Lung (tissue), 12 donors: ENCODE results near the gene MCTP2. TPM values are rescaled to one million over a fixed set of nuclear protein-coding genes. Genes with fewer than 3 reads are reported as not detected.

ENCODE experiments used
- ATAC-seq: fragments of 200-7000 bp; cut with Tn5 transposase; one replicate; pipeline ENCODE4 v1.9.1; 2020; ENCODE audit warnings: moderate number of reproducible peaks; ENCODE audit not compliant: insufficient read depth, low FRiP score
- DNase-seq, 3 donors: peaks; one replicate each; pipeline ENCODE4 v3.0.0-alpha.2; 2013 to 2017
- H3K27ac ChIP-seq, 2 donors: one replicate each; pipeline ENCODE4 v1.5.1; 2013; ENCODE audit warnings: mild to moderate bottlenecking in 2 of 2, moderate library complexity in 2 of 2, control low read depth in 1 of 2, inconsistent platforms in 1 of 2, low read depth in 1 of 2, low read length in 1 of 2
- H3K27me3 ChIP-seq, 3 donors: one replicate each; pipeline ENCODE4 v1.5.1; 2013; ENCODE audit warnings: low read length in 2 of 3; ENCODE audit not compliant: control insufficient read depth in 3 of 3, insufficient read depth in 3 of 3
- H3K36me3 ChIP-seq, 4 donors: one replicate each; pipeline ENCODE4 v1.5.1; 2013; ENCODE audit warnings: low read length in 4 of 4, mild to moderate bottlenecking in 1 of 4, moderate library complexity in 1 of 4; ENCODE audit not compliant: control insufficient read depth in 4 of 4, insufficient read depth in 4 of 4
- H3K4me1 ChIP-seq, 5 donors: one replicate each; pipeline ENCODE4 v1.5.1; 2013; ENCODE audit warnings: low read length in 5 of 5, mild to moderate bottlenecking in 2 of 5, moderate library complexity in 1 of 5; ENCODE audit not compliant: control insufficient read depth in 5 of 5, insufficient read depth in 5 of 5
- H3K4me3 ChIP-seq: one replicate; pipeline ENCODE4 v1.5.1; 2013; ENCODE audit warnings: mild to moderate bottlenecking, control low read depth, moderate library complexity
- H3K9ac ChIP-seq, 2 donors: one replicate each; pipeline ENCODE4 v1.5.1; 2013; ENCODE audit warnings: low read length in 2 of 2, control low read depth in 1 of 2; ENCODE audit not compliant: insufficient read depth in 1 of 2
- H3K9me3 ChIP-seq, 4 donors: one replicate each; pipeline ENCODE4 v1.5.1; 2013; ENCODE audit warnings: low read length in 3 of 4, mild to moderate bottlenecking in 1 of 4, moderate library complexity in 1 of 4; ENCODE audit not compliant: control insufficient read depth in 4 of 4, insufficient read depth in 3 of 4
- WGBS, 2 donors: extraction: QIAGEN DNeasy Blood & Tissue Kit; methylation state at CpG; one replicate each; pipeline ENCODE4 v1.1.7; 2013; 5-methylcytosine and 5-hydroxymethylcytosine counted together
- polyA plus RNA-seq, 2 donors: library from polyadenylated mRNA; stranded (reverse); fragments of 200-250 nt; gene quantifications; one replicate each; pipeline ENCODE4 v1.2.1, GENCODE V29; 2013
- total RNA-seq, 2 donors: library from RNA; depleted of rRNA in 1 of 2; stranded (reverse); fragments of >200 nt in 1 of 2; gene quantifications; one replicate each; pipeline ENCODE4 v1.2.1, GENCODE V29; 2014 to 2021
- TF ChIP-seq, protein P1 (sequence below): IDR thresholded peaks from 2 replicates; pipeline ENCODE4 v1.5.1; 2012; ENCODE audit warnings: mild to moderate bottlenecking; ENCODE audit errors: control extremely low read depth, extremely low read depth
- donor health status: control.
- donor health status: control.
- donor health status: Bipolar disorder and iron deficiency.
- donor health status: healthy.
- donor health status: DM: yes; HTN: yes; CAD: no.

Gene MCTP2
- total and polyA plus RNA-seq, 4 donors = 3.5 to 92.5 (median 30.2) TPM

DNA sequence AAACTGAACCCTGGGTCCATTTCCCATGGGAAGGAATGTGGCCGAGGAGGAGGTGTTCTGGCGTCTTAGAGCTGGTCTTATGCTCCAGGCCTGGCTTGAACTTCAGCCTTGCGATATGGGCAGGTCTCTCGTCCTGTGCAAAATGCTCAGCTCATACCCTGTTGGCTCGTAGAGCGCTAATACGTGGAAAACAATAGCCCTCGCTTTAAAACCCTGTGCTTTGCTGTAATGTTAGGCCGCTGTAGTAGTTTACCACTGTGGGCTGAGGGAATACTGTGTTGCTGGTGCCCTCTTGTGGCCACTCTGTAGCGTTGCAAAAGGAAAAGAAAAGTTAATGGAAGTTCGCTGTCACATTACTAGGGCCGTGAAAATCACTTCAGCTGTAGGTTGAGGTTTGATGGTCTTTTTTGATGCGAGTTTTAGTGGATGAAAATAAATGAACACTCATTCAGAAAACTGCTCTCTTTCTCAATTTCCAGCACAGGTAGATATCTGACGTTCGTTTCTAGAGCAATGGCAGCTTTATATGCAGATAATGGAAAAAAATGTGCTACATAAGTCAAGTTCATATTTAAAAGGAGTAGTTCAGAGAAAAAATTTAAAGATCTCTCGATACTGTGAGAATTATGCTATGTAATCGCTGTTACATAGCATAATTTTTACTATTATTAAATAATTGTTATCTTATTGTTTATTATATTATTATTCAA is 92.9 kb downstream of the MCTP2 start:
- Histone ChIP-seq H3K27me3 (no peaks in the 10 kb centered on the region), H3K9ac (peak overlapping the region in 1 of 2 donors; percentile 33), H3K4me1 (peaks cover 0 to 9% (median 0%) of the 10 kb centered on the region in 5 donors), H3K36me3 (peaks cover 0 to 1% (median 0%) of the 10 kb centered on the region in 4 donors), H3K4me3 (no peak overlapping the region), H3K9me3 (no peaks in the 10 kb centered on the region), H3K27ac (no peak overlapping the region)
- TF ChIP-seq, protein P1, sequence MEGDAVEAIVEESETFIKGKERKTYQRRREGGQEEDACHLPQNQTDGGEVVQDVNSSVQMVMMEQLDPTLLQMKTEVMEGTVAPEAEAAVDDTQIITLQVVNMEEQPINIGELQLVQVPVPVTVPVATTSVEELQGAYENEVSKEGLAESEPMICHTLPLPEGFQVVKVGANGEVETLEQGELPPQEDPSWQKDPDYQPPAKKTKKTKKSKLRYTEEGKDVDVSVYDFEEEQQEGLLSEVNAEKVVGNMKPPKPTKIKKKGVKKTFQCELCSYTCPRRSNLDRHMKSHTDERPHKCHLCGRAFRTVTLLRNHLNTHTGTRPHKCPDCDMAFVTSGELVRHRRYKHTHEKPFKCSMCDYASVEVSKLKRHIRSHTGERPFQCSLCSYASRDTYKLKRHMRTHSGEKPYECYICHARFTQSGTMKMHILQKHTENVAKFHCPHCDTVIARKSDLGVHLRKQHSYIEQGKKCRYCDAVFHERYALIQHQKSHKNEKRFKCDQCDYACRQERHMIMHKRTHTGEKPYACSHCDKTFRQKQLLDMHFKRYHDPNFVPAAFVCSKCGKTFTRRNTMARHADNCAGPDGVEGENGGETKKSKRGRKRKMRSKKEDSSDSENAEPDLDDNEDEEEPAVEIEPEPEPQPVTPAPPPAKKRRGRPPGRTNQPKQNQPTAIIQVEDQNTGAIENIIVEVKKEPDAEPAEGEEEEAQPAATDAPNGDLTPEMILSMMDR = peak; percentile 98
- 30 to 32% methylated on average over 17 of the region's 17 CpGs for WGBS, 2 donors
- DNase-seq = peak; percentile 74 to 87 (median 78)
- peak; percentile 84 for ATAC-seq

DNA sequence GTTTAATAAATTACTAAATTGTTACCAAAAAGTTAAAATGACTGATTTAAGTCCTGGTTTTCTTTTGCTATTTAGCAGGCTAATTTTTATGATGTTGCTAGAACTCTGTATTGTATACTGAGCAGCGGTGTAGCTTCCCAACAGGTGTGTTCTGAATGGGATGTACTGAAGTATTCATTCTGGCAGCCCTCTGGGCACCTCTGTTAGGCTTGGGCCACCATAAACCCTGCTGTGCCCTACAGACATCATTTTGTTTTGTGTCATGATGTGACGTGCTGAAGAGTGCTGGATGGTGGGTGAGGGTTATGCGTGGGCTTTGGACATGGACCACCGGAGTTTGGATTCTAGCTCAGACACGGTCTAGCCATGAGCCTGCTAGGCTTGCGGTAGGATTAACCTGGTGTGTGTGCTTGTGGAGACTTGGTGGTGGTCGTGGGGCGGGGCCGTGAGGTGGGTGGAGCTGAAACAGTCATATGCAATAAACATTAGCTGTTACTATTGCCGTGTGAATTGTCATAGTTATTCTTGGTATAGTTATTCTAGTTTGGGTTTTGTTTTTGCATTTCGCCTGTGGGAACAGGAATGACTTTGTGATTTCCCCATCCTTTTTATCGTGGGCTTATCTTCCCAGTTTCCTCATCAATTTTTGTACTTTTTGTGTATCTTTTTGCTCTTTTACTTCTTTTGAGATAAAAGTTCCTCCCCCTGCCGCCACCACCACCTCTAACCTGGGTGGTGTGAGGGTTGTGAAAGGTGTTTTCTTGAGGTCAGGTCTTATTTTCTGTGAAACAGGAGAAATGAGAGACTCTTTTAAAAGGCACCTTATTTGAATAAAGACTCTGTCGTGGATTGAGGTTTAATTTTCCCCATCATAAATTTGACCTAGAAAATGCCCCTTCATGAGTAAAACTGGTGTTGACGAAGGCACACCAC is 93.7 kb downstream of the MCTP2 start:
- WGBS, 2 donors = 77 to 81% methylated on average over 15 of the region's 15 CpGs
- H3K27ac ChIP-seq = no peak overlapping the region
- no peak overlapping the region for H3K9ac ChIP-seq
- ATAC-seq (no peak), DNase-seq (no peak)
- H3K27me3 ChIP-seq = no peaks in the 10 kb centered on the region
- TF ChIP-seq, protein P1 = no peak
- H3K9me3 ChIP-seq = no peaks in the 10 kb centered on the region
- H3K4me3 ChIP-seq = no peak overlapping the region
- no peaks in the 10 kb centered on the region for H3K36me3 ChIP-seq
- peaks cover 0 to 9% (median 0%) of the 10 kb centered on the region in 5 donors for H3K4me1 ChIP-seq

DNA sequence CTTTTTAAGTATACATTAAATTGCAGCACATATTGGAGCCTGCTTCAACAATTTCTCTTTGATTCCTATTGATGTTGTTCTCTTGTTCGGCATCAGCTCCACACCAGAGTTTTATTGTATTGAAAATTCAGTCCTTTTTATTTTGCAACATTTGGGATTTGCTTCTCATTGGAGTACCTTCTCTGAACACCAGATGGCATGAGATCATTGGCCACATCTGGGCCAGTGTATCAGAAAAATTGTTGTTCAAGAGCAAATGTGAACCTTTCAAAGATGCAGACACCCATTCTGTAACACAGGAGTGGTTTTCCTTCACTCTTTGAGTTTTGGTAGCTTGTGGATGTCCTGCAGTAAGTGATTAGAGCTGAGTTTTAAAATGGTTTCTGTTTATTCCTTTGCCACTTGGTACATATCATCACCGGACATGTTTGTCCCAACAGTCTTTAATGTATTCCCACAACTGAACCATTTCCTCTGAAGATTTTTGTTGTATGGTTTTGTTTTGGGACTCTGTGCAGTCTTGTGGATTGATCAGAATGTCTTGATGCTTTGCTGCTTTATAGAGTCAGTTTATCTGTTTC is 96.1 kb downstream of the MCTP2 start:
- peaks cover 0 to 9% (median 0%) of the 10 kb centered on the region in 5 donors for H3K4me1 ChIP-seq
- 81 to 87% methylated on average over 2 of the region's 2 CpGs for WGBS, 2 donors
- no peak for ATAC-seq
- no peak overlapping the region for H3K4me3 ChIP-seq
- TF ChIP-seq, protein P1 = peak; percentile 43
- no peak overlapping the region for H3K9ac ChIP-seq
- peak; percentile 38 to 84 (median 80) for DNase-seq
- H3K9me3 ChIP-seq = no peaks in the 10 kb centered on the region
- H3K27me3 ChIP-seq = no peaks in the 10 kb centered on the region
- H3K27ac ChIP-seq = no peak overlapping the region
- no peaks in the 10 kb centered on the region for H3K36me3 ChIP-seq
